ENCODE measurements around the gene CAMTA1.

DNA sequence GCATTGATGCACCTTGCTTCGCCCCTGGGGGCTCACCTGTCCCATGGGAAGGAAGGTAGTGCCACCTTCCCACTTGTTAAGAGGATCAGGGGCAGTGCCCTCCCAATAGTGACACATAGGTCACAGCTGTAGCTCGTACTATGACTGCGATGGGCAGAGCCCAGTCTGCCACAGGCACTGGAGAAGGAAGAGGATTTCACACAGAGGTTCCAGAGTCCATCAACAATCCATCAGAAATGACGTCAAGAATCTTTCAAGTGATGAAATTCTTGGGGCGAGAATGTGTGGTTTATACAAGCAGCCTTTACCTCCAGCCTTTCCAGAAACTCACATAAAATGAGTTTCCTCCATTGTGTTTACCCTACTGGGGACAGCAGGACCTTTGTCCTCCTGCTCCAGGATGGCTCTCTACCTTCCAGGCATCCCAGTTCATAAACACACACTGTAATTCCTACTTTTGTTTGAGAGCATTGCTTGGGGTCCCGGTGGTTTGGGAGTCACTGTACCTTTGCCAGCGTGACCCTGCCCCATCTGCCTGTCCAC, 725.2 kb downstream of the CAMTA1 start:
- TF ChIP-seq, protein P1, sequence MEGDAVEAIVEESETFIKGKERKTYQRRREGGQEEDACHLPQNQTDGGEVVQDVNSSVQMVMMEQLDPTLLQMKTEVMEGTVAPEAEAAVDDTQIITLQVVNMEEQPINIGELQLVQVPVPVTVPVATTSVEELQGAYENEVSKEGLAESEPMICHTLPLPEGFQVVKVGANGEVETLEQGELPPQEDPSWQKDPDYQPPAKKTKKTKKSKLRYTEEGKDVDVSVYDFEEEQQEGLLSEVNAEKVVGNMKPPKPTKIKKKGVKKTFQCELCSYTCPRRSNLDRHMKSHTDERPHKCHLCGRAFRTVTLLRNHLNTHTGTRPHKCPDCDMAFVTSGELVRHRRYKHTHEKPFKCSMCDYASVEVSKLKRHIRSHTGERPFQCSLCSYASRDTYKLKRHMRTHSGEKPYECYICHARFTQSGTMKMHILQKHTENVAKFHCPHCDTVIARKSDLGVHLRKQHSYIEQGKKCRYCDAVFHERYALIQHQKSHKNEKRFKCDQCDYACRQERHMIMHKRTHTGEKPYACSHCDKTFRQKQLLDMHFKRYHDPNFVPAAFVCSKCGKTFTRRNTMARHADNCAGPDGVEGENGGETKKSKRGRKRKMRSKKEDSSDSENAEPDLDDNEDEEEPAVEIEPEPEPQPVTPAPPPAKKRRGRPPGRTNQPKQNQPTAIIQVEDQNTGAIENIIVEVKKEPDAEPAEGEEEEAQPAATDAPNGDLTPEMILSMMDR (IDR thresholded peaks at IDR 0.05; ENCODE audit: insufficient read depth, low read depth, low read length) = no peak
- no peak for TF ChIP-seq EZH2 (IDR thresholded peaks at IDR 0.05; ENCODE audit: insufficient read depth, low read length)

Data from astrocyte (in vitro differentiated cells and primary cell).